MM.1S (cell line): Measurements from ENCODE around the gene MYO1G.

Experiments
- DNase-seq: peaks from one replicate; pipeline ENCODE4 v3.0.0-alpha.2; 2015
- H2AFZ ChIP-seq: fragments of 300-600 bp; sonication (generic); 2 replicates; pipeline ENCODE4 v1.6.0; 2016; ENCODE audit warnings: antibody characterized with exemption, low read length
- H3F3A ChIP-seq: fragments of 300-600 bp; sonication (generic); 2 replicates; pipeline ENCODE4 v1.6.1; 2016; ENCODE audit warnings: mild to moderate bottlenecking, antibody characterized with exemption, low read length, moderate library complexity, mixed read lengths; ENCODE audit not compliant: insufficient read depth
- H3K27ac ChIP-seq: fragments of 300-600 bp; sonication (generic); 2 replicates; pipeline ENCODE4 v1.5.1; 2016; ENCODE audit warnings: mild to moderate bottlenecking, low read length
- H3K27me3 ChIP-seq: fragments of 300-600 bp; sonication (generic); replicated peaks from 2 replicates; pipeline ENCODE4 v1.6.0; 2016; ENCODE audit warnings: low read length; ENCODE audit not compliant: insufficient read depth
- H3K36me3 ChIP-seq: fragments of 300-600 bp; sonication (generic); replicated peaks from 2 replicates; pipeline ENCODE4 v1.6.1; 2016; ENCODE audit warnings: mild to moderate bottlenecking, low read length, mixed read lengths; ENCODE audit not compliant: insufficient read depth
- H3K4me1 ChIP-seq: fragments of 300-600 bp; sonication (generic); 2 replicates; pipeline ENCODE4 v1.6.1; 2016; ENCODE audit warnings: low read length, mixed read lengths
- H3K4me2 ChIP-seq: fragments of 300-600 bp; sonication (generic); 2 replicates; pipeline ENCODE4 v1.6.0; 2016; ENCODE audit warnings: low read depth, low read length
- H3K4me3 ChIP-seq: fragments of 300-600 bp; sonication (generic); 2 replicates; pipeline ENCODE4 v1.5.1; 2016; ENCODE audit warnings: low read length, mixed read lengths
- H3K79me2 ChIP-seq: fragments of 300-600 bp; sonication (generic); 2 replicates; pipeline ENCODE4 v1.6.1; 2016; ENCODE audit warnings: mixed run types, low read length, mixed read lengths
- H3K9ac ChIP-seq: fragments of 300-600 bp; sonication (generic); 2 replicates; pipeline ENCODE4 v1.6.1; 2016; ENCODE audit warnings: low read length, mixed read lengths
- H3K9me2 ChIP-seq: fragments of 300-600 bp; sonication (generic); replicated peaks from 2 replicates; pipeline ENCODE4 v1.6.1; 2016; ENCODE audit warnings: mild to moderate bottlenecking, low read length, mixed read lengths; ENCODE audit not compliant: insufficient read depth
- H3K9me3 ChIP-seq: fragments of 300-600 bp; sonication (generic); replicated peaks from 2 replicates; pipeline ENCODE4 v1.6.1; 2016; ENCODE audit warnings: mild to moderate bottlenecking, low read length, mixed read lengths; ENCODE audit not compliant: insufficient read depth
- H4K20me1 ChIP-seq: fragments of 300-600 bp; sonication (generic); 2 replicates; pipeline ENCODE4 v1.6.1; 2016; ENCODE audit warnings: mild to moderate bottlenecking, low read length, moderate library complexity, mixed read lengths; ENCODE audit not compliant: insufficient read depth
- EZH2 ChIP-seq: fragments of 300-600 bp; sonication (generic); optimal IDR thresholded peaks from 2 replicates; pipeline ENCODE3; 2017; ENCODE audit warnings: low read depth, mild to moderate bottlenecking, antibody characterized with exemption, low read length, mixed read lengths
- EZH2phosphoT487 ChIP-seq: fragments of 300-600 bp; sonication (generic); IDR thresholded peaks from 2 replicates; pipeline ENCODE4 v1.6.1; 2018; ENCODE audit warnings: antibody characterized with exemption, low read length
- TF ChIP-seq, protein P1 (sequence below): fragments of 300-600 bp; sonication (generic); IDR thresholded peaks from 2 replicates; pipeline ENCODE4 v1.5.1; 2016; ENCODE audit warnings: antibody characterized with exemption, low read length, mixed read lengths

Gene MYO1G

DNA sequence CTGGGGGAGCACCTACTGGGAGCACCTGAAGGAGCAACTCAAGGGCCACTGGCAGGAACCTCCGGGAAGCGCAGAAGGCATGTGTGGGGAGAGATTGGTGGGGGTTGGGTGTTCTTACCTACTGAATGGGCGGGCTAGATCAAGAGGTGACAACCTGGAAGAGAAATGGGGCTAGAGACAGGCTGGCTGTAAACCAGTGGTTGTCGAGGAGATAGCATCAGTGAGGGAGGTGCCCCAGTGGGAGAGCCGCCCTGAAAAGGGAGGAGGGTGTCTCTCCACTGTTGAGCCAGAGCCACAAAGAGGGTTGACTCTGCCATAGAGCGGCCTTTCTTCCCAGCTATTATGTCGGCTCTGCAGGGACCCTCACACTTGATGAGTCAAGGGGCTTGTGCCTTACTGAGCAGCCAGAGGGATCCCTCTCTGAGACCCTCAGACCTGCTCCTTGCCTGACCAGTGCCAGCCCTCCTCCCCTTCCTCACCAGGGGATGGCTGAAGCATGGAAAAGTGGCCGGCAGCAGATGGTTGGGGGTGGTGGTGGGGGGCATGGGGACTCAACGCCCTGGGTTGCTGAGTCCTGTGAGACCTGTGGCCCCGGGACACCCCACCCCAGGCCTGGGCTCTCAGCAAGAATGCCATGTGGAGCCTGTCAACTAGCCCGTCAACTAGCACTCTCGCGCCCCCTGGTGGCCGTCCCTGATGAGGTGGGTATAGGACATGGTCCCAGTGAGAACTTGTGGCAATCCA is 57.0 kb downstream of the MYO1G start:
- Histone ChIP-seq H3K27ac (no peak overlapping the region), H3K9ac (no peak overlapping the region), H3K4me1 (no peaks in the 10 kb centered on the region), H3K27me3 (no peaks in the 10 kb centered on the region), H4K20me1 (no peaks in the 10 kb centered on the region), H3K79me2 (no peaks in the 10 kb centered on the region), H2AFZ (peak overlapping the region; percentile 74), H3F3A (no peaks in the 10 kb centered on the region), H3K9me2 (no peaks in the 10 kb centered on the region), H3K9me3 (no peaks in the 10 kb centered on the region), H3K4me3 (no peak overlapping the region), H3K4me2 (peak overlapping the region; percentile 38; the same call in 1 of the 2 replicates), H3K36me3 (no peaks in the 10 kb centered on the region)
- TF ChIP-seq EZH2phosphoT487, result no peak
- TF ChIP-seq EZH2, result no peak
- TF ChIP-seq, protein P1, sequence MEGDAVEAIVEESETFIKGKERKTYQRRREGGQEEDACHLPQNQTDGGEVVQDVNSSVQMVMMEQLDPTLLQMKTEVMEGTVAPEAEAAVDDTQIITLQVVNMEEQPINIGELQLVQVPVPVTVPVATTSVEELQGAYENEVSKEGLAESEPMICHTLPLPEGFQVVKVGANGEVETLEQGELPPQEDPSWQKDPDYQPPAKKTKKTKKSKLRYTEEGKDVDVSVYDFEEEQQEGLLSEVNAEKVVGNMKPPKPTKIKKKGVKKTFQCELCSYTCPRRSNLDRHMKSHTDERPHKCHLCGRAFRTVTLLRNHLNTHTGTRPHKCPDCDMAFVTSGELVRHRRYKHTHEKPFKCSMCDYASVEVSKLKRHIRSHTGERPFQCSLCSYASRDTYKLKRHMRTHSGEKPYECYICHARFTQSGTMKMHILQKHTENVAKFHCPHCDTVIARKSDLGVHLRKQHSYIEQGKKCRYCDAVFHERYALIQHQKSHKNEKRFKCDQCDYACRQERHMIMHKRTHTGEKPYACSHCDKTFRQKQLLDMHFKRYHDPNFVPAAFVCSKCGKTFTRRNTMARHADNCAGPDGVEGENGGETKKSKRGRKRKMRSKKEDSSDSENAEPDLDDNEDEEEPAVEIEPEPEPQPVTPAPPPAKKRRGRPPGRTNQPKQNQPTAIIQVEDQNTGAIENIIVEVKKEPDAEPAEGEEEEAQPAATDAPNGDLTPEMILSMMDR, result peak; percentile 89
- peak; percentile 81 for DNase-seq

DNA sequence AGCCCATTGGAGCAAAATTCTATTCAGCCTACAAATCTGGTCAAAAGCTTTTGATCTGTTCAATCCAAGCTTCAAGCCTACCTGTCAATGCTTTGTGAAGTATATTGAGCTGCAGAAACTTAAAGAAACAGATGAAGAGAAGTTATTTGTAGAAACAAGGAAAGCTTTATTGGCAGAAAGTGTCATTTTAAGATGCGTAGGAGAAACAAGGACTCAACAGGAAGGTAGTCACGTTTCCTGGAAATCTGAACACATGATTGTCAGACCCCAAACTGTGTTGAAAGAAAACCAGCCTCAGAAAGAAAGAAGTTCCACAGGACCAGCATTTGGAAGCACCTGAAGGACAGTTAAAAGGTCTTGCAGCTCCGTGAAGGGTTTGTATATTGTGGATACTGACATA is 58.7 kb downstream of the MYO1G start:
- H3K4me3 ChIP-seq, result no peak overlapping the region
- no peaks in the 10 kb centered on the region for H3K9me3 ChIP-seq
- no peak overlapping the region for H3K27ac ChIP-seq
- no peak for TF ChIP-seq EZH2phosphoT487
- TF ChIP-seq, protein P1, result no peak
- TF ChIP-seq EZH2, result no peak
- no peaks in the 10 kb centered on the region for H3K9me2 ChIP-seq
- no peak overlapping the region for H3K9ac ChIP-seq
- no peak for DNase-seq
- H3K36me3 ChIP-seq, result no peaks in the 10 kb centered on the region
- H3K79me2 ChIP-seq, result no peaks in the 10 kb centered on the region
- no peaks in the 10 kb centered on the region for H3K27me3 ChIP-seq
- H3F3A ChIP-seq, result no peaks in the 10 kb centered on the region
- no peak overlapping the region for H3K4me2 ChIP-seq
- H3K4me1 ChIP-seq, result no peaks in the 10 kb centered on the region
- no peaks in the 10 kb centered on the region for H4K20me1 ChIP-seq
- no peak overlapping the region for H2AFZ ChIP-seq

- Histone ChIP-seq H3K9me2 (no peaks in the 10 kb centered on the region), H3K4me2 (no peak overlapping the region)
These were observed 60.8 kb downstream of the MYO1G start for GRCh38 chr7:44918029-44918428.

More at GRCh38 chr7:44918029-44918428, 60.8 kb downstream of the MYO1G start:
- Histone ChIP-seq H3K36me3 (no peaks in the 10 kb centered on the region), H3K4me1 (no peaks in the 10 kb centered on the region), H3K4me3 (no peak overlapping the region), H3K9ac (no peak overlapping the region), H3K9me3 (no peaks in the 10 kb centered on the region), H4K20me1 (no peaks in the 10 kb centered on the region), H3K27ac (no peak overlapping the region), H3F3A (no peaks in the 10 kb centered on the region), H3K79me2 (no peaks in the 10 kb centered on the region), H2AFZ (no peak overlapping the region), H3K27me3 (no peaks in the 10 kb centered on the region)
- DNase-seq, result no peak
- TF ChIP-seq EZH2 (no peak), EZH2phosphoT487 (no peak)
- TF ChIP-seq, protein P1, result no peak
